CD4-positive, CD25-positive, alpha-beta regulatory T cell (primary cell): ENCODE measurements around the gene AOC3. TPM values are rescaled to one million over a fixed set of nuclear protein-coding genes. Genes with fewer than 3 reads are reported as not detected.

Source experiments
- ATAC-seq, 2 donors: fragments of 150-1000 bp; cut with Tn5 transposase; one replicate each; pipeline ENCODE4 v1.10.0; 2021; ENCODE audit warnings: low read depth in 2 of 2, moderate number of reproducible peaks in 2 of 2, moderate library complexity in 1 of 2
- DNase-seq, 3 donors: peaks; one replicate each; pipeline versions ENCODE4 v3.0.0 to v3.0.0-alpha.2; 2012 to 2022; ENCODE audit warnings: mixed read lengths in 1 of 3
- H3K27ac ChIP-seq: one replicate; pipeline ENCODE4 v1.7.0; 2013; ENCODE audit warnings: mild to moderate bottlenecking, low read length; ENCODE audit not compliant: insufficient read depth, poor library complexity, severe bottlenecking
- H3K27me3 ChIP-seq: one replicate; pipeline ENCODE4 v1.7.0; 2013; ENCODE audit warnings: low read length; ENCODE audit not compliant: control insufficient read depth, insufficient read depth
- H3K36me3 ChIP-seq: one replicate; pipeline ENCODE4 v1.7.0; 2013; ENCODE audit warnings: mild to moderate bottlenecking, low read length, moderate library complexity; ENCODE audit not compliant: control insufficient read depth, insufficient read depth
- H3K4me1 ChIP-seq: 2 replicates; pipeline ENCODE4 v1.7.0; 2013; ENCODE audit warnings: mild to moderate bottlenecking, low read length; ENCODE audit not compliant: insufficient read depth, control insufficient read depth, poor library complexity, severe bottlenecking
- H3K4me3 ChIP-seq: one replicate; pipeline ENCODE4 v1.7.0; 2013; ENCODE audit warnings: low read depth, mild to moderate bottlenecking, low read length, moderate library complexity
- H3K9me3 ChIP-seq, 2 experiments: 1 replicate in 1 of 2; 2 replicates in 1 of 2; pipeline ENCODE4 v1.7.0; 2013; ENCODE audit warnings: low read length in 2 of 2, mild to moderate bottlenecking in 1 of 2, moderate library complexity in 1 of 2; ENCODE audit not compliant: control insufficient read depth in 2 of 2
- H3K27ac Mint-ChIP-seq, 3 donors: one replicate each; pipeline ENCODE4 v1.8.0; 2020 to 2022; ENCODE audit warnings: mild to moderate bottlenecking in 3 of 3, mixed read lengths in 3 of 3, moderate library complexity in 2 of 3
- H3K27me3 Mint-ChIP-seq: one replicate; pipeline ENCODE4 v1.8.0; 2022; ENCODE audit warnings: mild to moderate bottlenecking, mixed read lengths
- H3K36me3 Mint-ChIP-seq: one replicate; pipeline ENCODE4 v1.8.0; 2020; ENCODE audit warnings: mixed read lengths
- H3K4me1 Mint-ChIP-seq, 4 donors: one replicate each; pipeline ENCODE4 v1.8.0; 2020 to 2022; ENCODE audit warnings: mixed read lengths in 4 of 4, mild to moderate bottlenecking in 1 of 4
- H3K4me3 Mint-ChIP-seq, 4 donors: one replicate each; pipeline ENCODE4 v1.8.0; 2020 to 2022; ENCODE audit warnings: mild to moderate bottlenecking in 4 of 4, mixed read lengths in 4 of 4, moderate library complexity in 3 of 4
- H3K9me3 Mint-ChIP-seq, 7 donors: one replicate each; pipeline ENCODE4 v1.8.0; 2020 to 2022; ENCODE audit warnings: mixed read lengths in 7 of 7, mild to moderate bottlenecking in 3 of 7, moderate library complexity in 2 of 7
- polyA plus RNA-seq, 4 donors: library from polyadenylated mRNA; unstranded; fragments of 300-500 nt; fragmentation: Illumina TruSeq; gene quantifications; one replicate each; pipeline ENCODE4 v1.2.3, GENCODE V29; 2021
- total RNA-seq: library from RNA; stranded (reverse); gene quantifications from one replicate; pipeline ENCODE4 v1.2.3, GENCODE V29; 2022

The AOC3 gene
- total and polyA plus RNA-seq, 5 donors from 2014 or later = 0.49 TPM; not detected in 4

DNA sequence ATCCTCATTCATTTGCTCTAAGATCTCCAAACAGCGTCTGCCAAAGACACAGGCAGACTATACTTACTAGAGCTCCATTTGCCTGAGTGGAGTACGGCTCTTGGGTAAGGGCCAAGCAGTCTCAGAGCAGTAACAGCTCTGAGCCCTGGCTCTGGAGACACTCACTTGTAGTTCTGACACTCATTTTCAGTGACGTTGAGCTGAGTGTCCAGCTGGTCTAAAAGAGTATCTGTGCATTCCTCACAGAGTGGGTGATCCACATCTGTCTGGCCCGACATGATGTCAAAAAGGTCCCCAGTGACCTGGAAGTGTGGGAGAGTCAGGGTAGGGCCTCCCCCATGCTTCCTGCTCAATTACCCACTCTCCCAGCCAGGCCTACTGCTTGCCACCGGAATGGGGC lies 32.6 kb upstream of the AOC3 start:
- Mint-ChIP-seq H3K4me1 (peaks cover 8 to 38% (median 15%) of the 10 kb centered on the region in 4 donors), H3K27me3 (no peaks in the 10 kb centered on the region), H3K4me3 (no peak overlapping the region), H3K27ac (no peak overlapping the region), H3K9me3 (no peaks in the 10 kb centered on the region), H3K36me3 (peaks cover 46% of the 10 kb centered on the region)
- DNase-seq = no peak
- H3K36me3 ChIP-seq = peaks cover 76% of the 10 kb centered on the region
- no peak overlapping the region for H3K4me3 ChIP-seq
- H3K27me3 ChIP-seq = no peaks in the 10 kb centered on the region
- H3K9me3 ChIP-seq = no peaks in the 10 kb centered on the region
- no peak overlapping the region for H3K27ac ChIP-seq
- no peak for ATAC-seq
- H3K4me1 ChIP-seq = peaks cover 8% of the 10 kb centered on the region

DNA sequence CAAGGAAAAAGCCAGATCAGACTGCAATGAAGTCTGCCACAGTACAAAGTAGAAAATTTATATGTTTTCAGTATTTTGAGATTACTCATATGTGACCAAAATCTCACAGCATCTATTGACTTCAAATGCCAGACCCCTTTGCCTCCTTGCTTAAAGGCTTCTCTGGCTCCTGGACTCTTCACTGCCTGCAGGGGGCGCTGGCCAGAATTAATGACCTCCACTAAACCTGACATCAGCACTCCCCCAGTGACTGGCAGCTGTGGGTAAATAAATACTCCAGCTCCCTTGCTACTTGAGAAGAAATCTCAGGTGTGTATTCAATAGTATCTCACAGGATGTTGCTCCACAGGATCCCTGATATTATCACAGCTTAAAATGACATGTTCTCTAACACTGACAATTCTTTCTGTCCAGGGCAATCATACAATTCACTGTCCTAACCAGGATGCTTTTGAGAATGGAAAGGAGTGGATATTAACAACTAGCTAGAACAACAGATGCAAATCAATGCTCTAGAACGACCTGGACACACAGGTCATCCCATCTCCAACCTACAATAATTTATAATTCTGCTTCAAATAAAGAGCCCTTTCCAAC lies 31.0 kb upstream of the AOC3 start:
- DNase-seq (peak; percentile 49 to 75 (median 50)), ATAC-seq (no peak)
- H3K27ac ChIP-seq = no peak overlapping the region
- H3K27me3 ChIP-seq = no peaks in the 10 kb centered on the region
- peaks cover 12% of the 10 kb centered on the region for H3K4me1 ChIP-seq
- Mint-ChIP-seq H3K27me3 (peaks cover 5% of the 10 kb centered on the region), H3K36me3 (peaks cover 31% of the 10 kb centered on the region), H3K27ac (peak overlapping the region in 2 of 3 donors; percentile 11 to 42), H3K9me3 (peaks cover 0 to 1% (median 0%) of the 10 kb centered on the region in 7 donors), H3K4me1 (peaks cover 8 to 47% (median 19%) of the 10 kb centered on the region in 4 donors), H3K4me3 (peak overlapping the region in 2 of 4 donors; percentile 11 to 73)
- no peaks in the 10 kb centered on the region for H3K9me3 ChIP-seq
- no peak overlapping the region for H3K4me3 ChIP-seq
- H3K36me3 ChIP-seq = peaks cover 59% of the 10 kb centered on the region

DNA sequence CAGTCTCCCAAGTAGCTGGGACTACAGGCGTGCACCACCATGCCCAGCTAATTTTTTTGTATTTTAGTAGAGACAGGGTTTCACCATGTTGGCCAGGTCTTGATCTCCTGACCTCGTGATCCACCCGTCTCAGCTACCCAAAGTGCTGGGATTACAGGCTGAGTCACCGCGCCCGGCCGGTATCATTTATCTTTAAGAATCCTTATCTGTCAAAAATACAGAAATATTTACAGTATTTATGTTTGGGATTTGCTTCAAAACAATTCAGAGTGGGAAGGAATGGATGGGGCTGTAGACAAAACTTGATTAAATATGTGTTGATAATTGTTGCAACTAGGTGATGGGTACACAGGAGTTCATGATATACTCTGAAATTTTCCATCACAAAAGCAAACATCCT lies 29.8 kb upstream of the AOC3 start:
- DNase-seq = no peak
- H3K9me3 ChIP-seq = no peaks in the 10 kb centered on the region
- H3K4me3 ChIP-seq = no peak overlapping the region
- H3K4me1 ChIP-seq = peaks cover 12% of the 10 kb centered on the region
- peaks cover 26% of the 10 kb centered on the region for H3K36me3 Mint-ChIP-seq
- peaks cover 48% of the 10 kb centered on the region for H3K36me3 ChIP-seq
- ATAC-seq = no peak
- H3K27ac ChIP-seq = no peak overlapping the region
- H3K4me3 Mint-ChIP-seq = peak overlapping the region in 3 of 4 donors; percentile 43 to 67 (median 56)
- no peak overlapping the region for H3K27ac Mint-ChIP-seq
- H3K4me1 Mint-ChIP-seq = peaks cover 8 to 49% (median 19%) of the 10 kb centered on the region in 4 donors
- H3K27me3 Mint-ChIP-seq = peaks cover 5% of the 10 kb centered on the region
- peaks cover 0 to 1% (median 0%) of the 10 kb centered on the region in 7 donors for H3K9me3 Mint-ChIP-seq
- no peaks in the 10 kb centered on the region for H3K27me3 ChIP-seq

DNA sequence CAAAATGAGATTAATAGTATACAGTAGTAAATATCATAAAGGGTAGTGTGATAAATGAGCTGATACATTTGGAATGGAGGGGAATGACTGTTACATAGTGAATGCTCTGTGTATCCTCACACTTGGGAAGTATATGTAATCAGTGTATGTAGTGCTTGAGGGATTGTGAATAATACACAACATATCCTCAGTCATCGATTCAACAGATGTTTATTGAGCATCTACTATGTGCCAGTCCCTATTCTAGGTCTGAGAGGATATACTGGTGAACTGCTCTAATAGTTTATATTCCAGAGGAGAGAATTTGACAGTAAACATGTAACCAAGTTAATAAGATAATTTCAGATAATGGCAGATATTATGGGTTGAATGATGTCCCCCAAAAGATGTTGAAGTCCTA lies 23.5 kb upstream of the AOC3 start:
- H3K4me3 Mint-ChIP-seq = no peak overlapping the region
- Histone ChIP-seq H3K27ac (no peak overlapping the region), H3K4me1 (peaks cover 12% of the 10 kb centered on the region), H3K27me3 (peaks cover 3% of the 10 kb centered on the region), H3K36me3 (no peaks in the 10 kb centered on the region), H3K4me3 (no peak overlapping the region), H3K9me3 (no peaks in the 10 kb centered on the region)
- peaks cover 24% of the 10 kb centered on the region for H3K27me3 Mint-ChIP-seq
- H3K27ac Mint-ChIP-seq = no peak overlapping the region
- DNase-seq (no peak), ATAC-seq (no peak)
- H3K4me1 Mint-ChIP-seq = peaks cover 2 to 29% (median 8%) of the 10 kb centered on the region in 4 donors
- peaks cover 0 to 1% (median 0%) of the 10 kb centered on the region in 7 donors for H3K9me3 Mint-ChIP-seq
- peaks cover 3% of the 10 kb centered on the region for H3K36me3 Mint-ChIP-seq

DNA sequence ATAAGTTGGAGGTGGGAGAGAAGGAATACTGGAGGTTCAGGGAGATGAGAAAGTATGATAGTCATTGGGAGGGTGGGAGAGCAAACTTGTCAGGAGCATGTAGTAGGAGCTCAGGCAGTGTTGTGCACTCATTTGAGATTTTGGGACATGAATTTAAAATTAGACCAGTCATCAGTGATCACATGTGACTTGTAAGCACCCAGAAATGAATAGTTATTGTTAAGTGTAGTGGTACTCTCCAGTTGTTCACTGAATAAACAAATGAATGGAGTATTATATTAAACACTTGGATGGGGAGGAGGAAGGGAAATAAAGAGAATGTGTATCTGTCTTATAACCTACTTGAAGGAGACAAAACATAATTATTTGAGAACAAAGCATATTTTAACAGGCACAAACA lies 20.0 kb upstream of the AOC3 start:
- Mint-ChIP-seq H3K4me1 (peaks cover 8 to 29% (median 14%) of the 10 kb centered on the region in 4 donors), H3K9me3 (peaks cover 0 to 3% (median 0%) of the 10 kb centered on the region in 7 donors), H3K27ac (peak overlapping the region in 2 of 3 donors; percentile 45 to 81), H3K36me3 (peaks cover 3% of the 10 kb centered on the region), H3K4me3 (peak overlapping the region in 3 of 4 donors; percentile 9 to 99 (median 75)), H3K27me3 (peaks cover 19% of the 10 kb centered on the region)
- Histone ChIP-seq H3K4me1 (peaks cover 13% of the 10 kb centered on the region), H3K4me3 (no peak overlapping the region), H3K9me3 (no peaks in the 10 kb centered on the region), H3K27ac (no peak overlapping the region), H3K27me3 (peaks cover 3% of the 10 kb centered on the region), H3K36me3 (peaks cover 5% of the 10 kb centered on the region)
- ATAC-seq (no peak), DNase-seq (no peak)

DNA sequence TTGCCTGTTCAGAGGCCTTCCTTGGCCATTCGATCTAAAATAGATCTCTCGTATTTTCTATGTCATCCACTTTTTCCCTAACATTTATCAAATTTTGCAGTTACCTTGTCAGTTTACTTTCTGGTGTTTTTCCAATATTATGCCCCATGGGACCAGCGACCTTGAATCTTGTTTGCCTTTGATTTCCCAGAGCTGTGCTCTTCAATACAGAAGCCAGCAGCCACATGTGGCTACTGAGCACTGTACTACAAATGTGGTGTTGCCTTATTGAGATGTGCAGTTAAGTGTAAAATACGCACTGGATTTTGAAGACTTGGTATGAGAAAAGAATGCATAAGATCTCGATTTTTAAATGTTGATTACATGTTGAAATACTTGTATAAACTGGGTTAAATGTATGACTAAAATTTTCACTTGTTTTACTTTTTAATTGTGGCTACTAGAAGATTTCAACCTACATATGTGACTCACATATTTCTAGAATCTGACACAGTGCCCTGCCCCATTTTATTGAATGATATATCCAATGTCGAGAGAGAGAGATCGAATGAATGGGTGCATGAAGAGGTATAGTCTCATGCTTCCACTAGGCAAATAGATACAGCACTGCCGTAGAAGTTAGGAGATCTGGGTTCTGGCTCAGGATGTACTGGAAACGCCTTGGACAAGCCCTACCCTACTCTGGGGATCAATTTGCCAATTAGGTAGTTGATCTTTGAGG lies 18.6 kb upstream of the AOC3 start:
- H3K27ac ChIP-seq = peak overlapping the region; percentile 94
- H3K27ac Mint-ChIP-seq = peak overlapping the region; percentile 97 to 99 (median 98)
- peaks cover 7% of the 10 kb centered on the region for H3K36me3 Mint-ChIP-seq
- H3K27me3 Mint-ChIP-seq = peaks cover 14% of the 10 kb centered on the region
- no peak for DNase-seq
- H3K4me1 ChIP-seq = peaks cover 13% of the 10 kb centered on the region
- H3K9me3 Mint-ChIP-seq = peaks cover 0 to 3% (median 0%) of the 10 kb centered on the region in 7 donors
- H3K4me3 Mint-ChIP-seq = peak overlapping the region; percentile 95 to 99 (median 98)
- H3K9me3 ChIP-seq = no peaks in the 10 kb centered on the region
- peak; percentile 3 to 5 for ATAC-seq
- H3K4me3 ChIP-seq = peak overlapping the region; percentile 97
- peaks cover 8 to 29% (median 14%) of the 10 kb centered on the region in 4 donors for H3K4me1 Mint-ChIP-seq
- peaks cover 10% of the 10 kb centered on the region for H3K36me3 ChIP-seq
- no peaks in the 10 kb centered on the region for H3K27me3 ChIP-seq

DNA sequence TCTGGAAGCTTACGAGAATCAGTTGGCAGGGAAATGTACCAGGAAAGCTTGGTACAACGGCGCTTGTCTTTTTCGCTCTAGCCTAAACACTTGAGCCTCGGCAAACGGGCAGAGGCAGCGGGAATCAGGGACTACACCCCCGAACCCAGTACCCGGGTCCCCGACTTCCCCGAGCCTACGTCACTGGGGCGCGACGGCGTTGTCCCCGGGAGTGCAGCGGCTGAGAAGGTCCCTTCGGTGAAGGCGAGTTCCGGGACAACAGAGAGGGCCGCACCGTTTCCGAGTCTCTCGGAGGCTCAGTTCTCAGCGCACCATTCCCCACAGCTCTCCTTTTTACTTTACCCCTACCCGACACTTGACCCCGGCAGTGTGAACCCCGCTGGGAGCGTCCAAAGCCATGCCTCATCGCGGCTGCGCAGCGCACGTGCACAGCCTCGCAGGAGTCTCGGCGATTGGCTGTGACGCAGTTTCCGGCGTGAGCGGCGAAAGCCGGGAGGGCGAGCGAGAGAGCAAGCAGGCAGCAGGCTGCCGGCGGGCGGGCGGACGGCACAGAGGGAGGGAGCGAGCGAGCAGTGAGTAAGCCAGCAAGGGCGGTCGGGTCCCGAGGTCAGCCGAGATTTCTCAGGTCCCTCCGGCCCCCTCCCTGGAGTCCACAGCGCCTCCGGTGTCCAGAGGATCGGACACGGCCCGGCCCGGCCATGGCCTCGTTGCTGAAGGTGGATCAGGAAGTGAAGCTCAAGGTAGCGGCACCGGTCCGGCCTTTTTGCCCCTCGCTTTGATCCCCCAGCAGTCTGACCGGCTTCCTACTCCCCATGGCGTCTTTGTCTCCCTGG lies 17.8 kb upstream of the AOC3 start, which contains the start of gene PSME3:
PSME3 (plus strand) TSS at position 464 of the 833 bp plus-strand sequence; CDS start at position 699, 235 bp downstream.
- H3K36me3 ChIP-seq = peaks cover 18% of the 10 kb centered on the region
- Mint-ChIP-seq H3K27me3 (peaks cover 10% of the 10 kb centered on the region), H3K4me1 (peaks cover 8 to 29% (median 18%) of the 10 kb centered on the region in 4 donors), H3K4me3 (peak within 1 kb of the TSS; percentile 95 to 99 (median 98)), H3K9me3 (peaks cover 0 to 3% (median 0%) of the 10 kb centered on the region in 7 donors), H3K27ac (peak within 1 kb of the TSS; percentile 97 to 99 (median 98)), H3K36me3 (peaks cover 12% of the 10 kb centered on the region)
- H3K4me3 ChIP-seq = peak within 1 kb of the TSS; percentile 97
- DNase-seq = peak; percentile 88 to 94 (median 90)
- peaks cover 13% of the 10 kb centered on the region for H3K4me1 ChIP-seq
- no peaks in the 10 kb centered on the region for H3K27me3 ChIP-seq
- H3K27ac ChIP-seq = peak within 1 kb of the TSS; percentile 94
- ATAC-seq = peak; percentile 88 to 91
- H3K9me3 ChIP-seq = no peaks in the 10 kb centered on the region
